M059J (cell line): ENCODE data around the gene PRR5L. TPM values are rescaled to one million over a fixed set of nuclear protein-coding genes. Genes with fewer than 3 reads are reported as not detected.
A peak's percentile ranks its signal among the peaks of the same experiment; 100 is the strongest.

Source experiments
- DNase-seq: peaks from one replicate; pipeline ENCODE4 v3.0.0-alpha.2; 2012; ENCODE audit warnings: low read depth
- total RNA-seq: library from RNA; depleted of rRNA; stranded (reverse); fragments of >200 nt; shearing (Covaris generic); gene quantifications from 2 replicates; pipeline ENCODE4 v1.2.3, GENCODE V29; 2014

The PRR5L gene
- total RNA-seq, 1 experiment from 2014 or later, result 72.9 TPM

DNA sequence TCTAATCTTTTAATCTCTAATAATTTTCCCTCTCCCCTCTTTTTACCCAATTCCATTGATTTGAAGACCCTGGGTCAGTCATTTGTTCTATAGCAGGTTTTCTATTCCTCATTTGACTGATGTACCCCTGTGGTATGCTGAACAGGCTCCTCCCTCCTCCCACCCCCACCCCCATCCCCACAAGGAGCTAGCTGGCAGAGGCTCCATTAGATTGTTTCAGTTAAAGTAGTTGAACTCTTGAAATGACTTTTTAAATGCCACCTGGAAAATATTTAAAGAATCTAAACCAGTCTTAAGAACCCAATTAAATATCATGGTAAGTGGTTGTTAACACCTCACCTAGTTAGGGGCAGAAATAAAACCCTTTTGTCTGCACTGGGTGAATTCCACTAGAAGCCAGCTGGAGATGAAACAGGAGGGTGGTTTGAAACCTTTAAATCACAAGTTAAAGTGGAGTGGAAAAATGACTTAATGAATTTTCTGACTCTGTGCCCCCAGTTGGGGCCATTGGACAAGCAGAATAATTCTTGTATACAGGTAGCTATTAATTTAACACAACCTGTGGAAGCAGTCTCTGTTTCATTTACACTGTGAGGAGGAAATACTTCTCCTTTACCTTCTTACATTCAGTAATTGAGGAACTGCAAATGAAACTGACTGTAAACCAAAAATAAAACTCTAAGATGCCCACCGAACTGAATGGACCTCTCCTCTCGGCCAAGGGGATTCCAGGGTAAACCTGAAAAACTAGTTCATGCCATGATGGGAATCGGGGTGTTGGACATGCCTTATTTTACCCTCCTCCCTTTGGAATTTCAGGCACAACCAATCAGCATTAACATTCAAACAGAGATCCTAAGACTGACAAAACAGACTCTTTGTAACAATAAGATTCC lies 30.7 kb downstream of the PRR5L start:
- no peak for DNase-seq

DNA sequence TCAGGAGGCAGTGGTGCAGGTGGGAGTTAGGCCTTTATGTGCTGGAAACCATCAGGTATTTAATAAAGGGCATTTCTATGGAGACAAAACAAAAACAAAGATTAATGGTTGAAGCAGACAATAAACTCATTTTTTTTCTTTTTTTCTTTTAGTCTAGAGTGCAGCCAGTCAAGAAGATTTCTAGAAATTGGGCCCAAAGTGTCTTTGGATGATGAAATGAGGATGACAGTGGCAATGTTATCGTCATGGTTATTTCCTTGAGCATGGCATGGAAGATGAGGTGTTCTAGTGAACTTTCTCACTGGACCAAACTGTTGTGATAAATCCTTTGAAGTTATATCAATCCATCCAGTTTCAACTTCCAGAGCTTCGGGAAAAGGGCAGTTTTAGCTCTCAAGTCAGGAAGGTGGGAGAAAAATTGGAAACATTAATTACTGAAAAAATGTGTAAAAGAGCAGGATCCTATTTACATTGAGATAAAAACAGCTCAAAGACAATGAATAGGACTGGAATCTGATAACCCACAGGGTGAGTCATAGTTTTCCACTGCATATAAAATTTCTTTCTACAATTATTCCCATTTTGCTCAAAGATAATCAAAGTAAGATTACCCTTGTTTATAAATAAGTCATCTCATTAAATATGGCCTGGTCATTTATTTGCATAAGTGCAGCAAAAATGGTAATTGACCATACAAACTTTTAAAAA lies 33.0 kb downstream of the PRR5L start:
- peak; percentile 75 for DNase-seq

DNA sequence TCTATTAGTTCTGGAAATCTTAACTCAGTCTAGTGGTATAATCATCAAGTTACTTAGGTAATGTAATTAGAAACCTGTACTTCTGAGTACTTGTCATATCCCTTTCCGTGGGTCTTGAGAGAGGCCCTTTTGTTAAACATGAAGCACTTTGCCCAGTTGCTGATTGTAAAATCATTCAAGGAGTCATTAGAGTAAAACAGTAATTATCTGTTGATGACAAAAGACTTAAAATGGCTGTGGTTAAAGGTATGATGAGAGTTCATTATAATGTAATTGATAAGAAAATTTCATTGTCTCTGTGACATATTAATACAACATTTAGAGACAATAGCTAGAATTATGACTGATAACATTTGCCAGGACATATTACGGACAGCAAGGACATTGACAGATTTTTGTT lies 34.3 kb downstream of the PRR5L start:
- no peak for DNase-seq

DNA sequence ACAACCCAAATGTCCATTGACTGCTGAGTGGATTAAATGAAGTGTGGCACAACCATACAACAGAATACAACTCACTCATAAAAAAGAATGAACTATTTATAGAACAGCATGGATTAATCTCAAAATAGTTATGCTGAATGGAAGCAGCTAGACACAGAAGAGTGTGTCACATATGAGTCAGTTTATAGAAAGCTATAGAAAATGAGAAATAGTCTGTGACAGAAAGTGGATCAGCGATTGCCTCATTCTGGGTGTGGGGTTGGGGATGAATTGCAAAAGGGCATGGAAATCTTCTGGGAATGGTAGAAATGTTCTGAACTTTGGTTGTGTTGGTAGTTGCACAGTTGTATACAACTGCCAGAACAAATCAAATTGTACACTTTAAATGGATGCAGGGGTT lies 37.4 kb downstream of the PRR5L start:
- no peak for DNase-seq

DNA sequence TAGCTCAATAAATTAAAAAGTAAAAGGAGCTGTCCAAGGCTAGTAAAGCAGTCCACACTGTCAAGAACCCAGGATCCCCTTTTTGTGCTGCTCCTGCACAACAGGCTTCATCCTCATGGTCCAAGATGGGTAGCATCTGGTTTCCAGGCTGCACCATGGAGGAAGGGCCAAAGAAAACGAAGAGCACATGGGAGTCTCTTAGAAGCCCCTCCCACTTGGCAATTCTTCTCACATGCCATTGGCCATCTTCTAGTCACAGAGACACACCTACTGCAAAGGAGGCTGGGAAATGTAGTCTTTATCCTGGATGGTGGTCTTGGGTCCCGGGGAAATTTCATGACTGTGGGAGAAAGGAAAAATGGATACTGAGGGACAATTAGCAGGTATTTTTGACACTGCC lies 37.8 kb downstream of the PRR5L start:
- DNase-seq, result peak; percentile 56

DNA sequence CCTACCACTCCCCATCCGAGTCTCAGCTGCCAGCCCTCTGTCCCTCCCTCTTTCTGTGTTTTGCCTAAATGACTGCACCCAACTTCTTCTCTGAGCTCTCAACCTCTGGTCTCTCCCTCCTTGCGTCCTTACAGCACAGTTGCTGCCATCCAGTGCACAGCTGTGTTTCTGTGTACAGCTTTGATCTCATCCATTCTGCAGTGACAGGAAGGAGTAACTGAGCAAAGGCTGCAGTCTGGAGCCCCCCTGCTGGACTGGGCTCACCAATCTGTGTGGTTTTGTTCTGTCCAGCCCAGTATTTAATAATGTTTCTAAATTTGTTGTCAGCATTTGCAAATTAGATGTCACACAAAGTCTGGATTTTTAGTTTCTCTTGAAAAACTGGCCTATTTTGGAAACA lies 43.8 kb downstream of the PRR5L start:
- no peak for DNase-seq

DNA sequence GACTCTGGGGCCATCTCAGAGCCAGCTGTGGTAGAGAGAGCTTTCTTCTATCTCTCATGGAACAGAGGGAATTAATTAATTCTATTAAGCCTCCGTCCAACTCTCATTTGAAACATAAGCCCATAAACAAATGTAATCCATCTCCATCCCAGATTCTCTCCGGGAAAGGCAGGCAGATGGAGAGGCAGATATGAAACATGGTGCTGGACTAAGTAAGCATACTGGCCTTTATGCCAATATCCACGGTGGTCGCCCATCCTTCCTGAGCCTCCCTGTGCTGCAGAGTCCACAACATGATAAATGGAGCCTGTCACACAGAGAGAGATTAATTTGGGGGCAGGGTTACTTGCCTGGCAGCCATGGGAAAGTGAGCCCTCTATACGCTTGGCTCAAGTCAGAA lies 44.8 kb downstream of the PRR5L start:
- DNase-seq, result no peak

DNA sequence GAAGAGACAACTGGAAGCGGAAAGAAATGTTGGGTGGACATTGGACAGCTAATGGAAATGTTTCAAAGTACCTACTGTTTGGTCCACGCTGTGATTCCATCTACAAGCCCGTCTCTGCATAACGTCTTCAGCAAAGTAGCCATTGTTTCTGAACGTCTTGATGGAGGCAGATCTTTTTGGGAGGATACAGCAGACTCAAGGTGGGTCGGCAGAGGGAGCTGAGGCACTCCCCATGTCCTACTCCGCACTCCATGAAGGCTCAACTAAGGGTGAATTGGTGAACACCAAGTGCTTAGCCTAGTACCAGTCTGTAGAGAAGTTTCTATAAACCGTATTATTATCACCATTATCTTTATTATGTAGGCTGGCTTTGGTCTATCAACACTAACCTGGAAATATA lies 45.8 kb downstream of the PRR5L start:
- DNase-seq, result no peak

DNA sequence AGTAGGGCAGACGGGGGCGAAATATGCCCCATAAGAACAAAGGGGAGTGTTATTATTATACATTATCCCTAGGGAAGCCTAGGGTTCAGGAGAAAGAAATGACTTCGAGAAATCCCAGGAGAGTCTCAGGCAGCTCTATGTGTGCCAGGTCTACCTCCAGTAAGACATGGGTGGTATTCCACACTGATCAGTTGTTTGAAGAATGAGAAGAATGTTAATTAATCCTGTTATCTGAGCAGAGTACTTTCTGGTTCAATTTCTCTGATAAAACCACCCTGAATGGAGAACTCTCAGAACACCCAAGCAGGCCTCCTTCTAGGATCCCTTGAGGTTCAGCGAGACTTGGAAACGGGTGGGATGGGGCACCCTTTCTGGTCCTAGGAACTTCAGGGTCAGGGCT lies 46.2 kb downstream of the PRR5L start:
- DNase-seq, result no peak

DNA sequence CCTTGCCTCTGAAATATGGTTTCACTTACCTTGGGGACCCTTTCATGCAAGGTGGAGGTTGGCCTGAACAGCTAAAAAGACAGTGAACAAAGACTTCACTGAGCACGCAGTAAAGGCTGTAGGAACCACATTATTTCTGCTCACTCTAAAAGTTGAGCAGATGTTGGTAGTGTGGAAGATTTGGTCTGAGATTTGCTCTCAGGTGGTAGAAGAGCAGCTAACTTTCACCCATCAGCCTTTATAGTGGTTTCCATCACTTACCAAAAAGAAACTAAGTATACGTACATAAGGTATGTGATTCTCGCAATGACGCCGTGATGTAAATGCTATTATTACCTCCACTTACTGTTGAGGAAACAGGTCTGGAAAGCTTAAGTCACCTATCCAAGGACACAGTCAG lies 47.3 kb downstream of the PRR5L start:
- DNase-seq, result no peak

DNA sequence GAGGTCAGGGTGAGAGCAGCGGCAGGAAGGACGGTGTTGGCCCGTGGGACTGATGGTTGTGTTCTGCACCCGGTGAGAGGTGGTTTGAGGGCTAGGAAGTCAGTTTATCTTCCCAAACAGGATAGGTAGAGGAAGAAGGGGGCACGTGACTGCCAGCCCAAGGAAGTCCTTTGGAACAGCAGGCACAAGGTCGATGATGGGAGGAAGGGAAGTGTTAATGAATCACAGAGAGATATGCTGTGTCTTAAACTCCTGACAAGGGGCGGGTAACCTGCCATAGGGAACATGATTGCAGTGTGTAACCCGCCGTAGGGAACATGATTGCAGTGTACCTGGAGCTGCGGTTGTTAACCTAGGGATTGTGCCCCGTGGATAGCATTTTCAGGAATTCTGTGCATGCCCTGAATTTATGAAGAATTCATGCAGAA lies 49.0 kb downstream of the PRR5L start:
- no peak for DNase-seq

DNA sequence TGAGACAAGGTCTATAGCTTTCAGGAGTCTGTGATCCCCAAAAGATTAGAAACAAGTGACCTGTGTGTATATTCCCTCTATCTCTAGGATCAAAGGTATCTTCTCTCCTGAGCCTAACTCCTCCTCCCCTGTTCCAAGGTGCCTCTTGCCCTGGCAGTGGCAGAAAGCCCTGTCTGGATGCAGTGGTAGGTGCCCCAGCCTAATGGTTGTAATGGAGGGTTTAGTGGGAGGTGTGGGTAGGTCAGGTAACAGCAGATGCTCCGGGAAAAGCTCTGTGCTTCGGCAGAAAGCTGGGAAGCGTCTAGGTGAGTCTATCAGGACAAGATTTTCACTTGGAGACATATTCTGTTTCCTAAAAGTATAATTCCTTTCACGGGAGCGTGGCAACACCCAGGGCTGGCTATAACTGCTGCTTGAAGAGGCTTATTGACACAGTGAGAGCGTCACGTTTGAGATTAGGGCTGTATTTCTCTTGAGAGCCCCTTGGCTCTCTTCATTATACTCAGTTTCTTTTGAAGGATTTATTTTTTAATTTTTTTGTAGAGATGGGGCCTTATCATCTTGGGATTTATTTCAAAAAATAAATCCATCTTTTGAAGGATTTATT lies 49.5 kb downstream of the PRR5L start:
- DNase-seq, result no peak

DNA sequence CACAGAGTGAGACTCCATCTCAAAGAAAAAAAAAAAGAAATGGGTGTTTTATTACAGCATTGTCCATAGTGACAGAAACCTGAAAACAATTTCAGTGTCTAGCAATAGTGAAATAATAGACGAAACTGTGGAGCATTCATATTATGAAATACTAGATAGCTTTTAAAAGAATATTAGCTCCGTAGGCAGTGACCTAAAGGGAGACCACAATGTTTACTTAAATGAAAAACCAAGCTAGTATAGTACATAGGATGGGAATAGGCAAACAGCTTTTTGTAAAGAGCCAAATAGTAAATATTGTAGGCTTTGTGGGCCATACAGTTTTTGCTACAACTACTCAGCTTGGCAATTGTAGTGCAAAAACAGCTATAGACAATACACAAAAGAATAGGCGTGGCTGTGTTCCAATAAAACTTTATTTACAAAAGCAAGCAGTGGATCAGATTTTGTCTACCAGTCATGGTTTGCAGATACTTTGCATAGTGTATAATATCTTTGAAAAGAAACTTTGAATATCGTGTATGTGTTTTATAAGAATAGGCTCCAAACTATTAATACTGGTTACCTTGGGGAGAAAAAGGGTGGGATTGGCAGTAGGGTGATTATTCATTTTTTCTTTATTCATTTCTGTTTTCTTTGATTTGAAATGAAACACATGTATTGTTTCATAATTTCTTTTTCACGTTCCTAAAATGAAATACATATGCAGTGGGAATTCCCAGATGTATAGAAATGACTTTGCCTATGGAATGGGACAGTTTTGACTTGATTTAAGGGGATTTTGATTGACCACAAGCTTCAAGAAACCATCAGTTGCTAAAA lies 50.7 kb downstream of the PRR5L start:
- DNase-seq, result no peak

DNA sequence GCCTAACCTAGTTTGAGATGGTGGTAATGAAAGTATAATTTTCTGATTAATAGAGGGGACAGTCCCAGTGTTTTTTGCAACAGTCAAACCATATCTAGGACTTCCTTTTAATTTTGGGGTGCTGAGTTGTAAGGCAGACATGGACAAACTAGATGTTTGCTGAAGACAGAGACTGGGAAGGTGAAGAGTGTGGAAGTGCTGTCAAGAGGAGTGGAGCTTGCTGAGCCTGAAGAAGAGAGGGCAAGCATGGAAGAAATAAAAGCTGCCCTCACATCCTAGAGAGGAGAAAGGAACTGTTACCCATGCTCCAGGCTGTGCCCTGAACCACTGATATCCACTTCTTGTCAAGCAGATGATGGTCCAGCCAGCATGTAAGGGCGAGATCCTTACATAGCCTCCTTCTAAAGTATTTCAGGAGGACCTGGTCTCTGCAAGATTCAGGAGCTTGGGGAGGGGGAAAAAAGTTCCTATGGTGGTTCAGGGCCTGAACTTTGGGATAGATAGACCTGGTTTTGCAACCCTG lies 51.4 kb downstream of the PRR5L start:
- DNase-seq, result no peak

DNA sequence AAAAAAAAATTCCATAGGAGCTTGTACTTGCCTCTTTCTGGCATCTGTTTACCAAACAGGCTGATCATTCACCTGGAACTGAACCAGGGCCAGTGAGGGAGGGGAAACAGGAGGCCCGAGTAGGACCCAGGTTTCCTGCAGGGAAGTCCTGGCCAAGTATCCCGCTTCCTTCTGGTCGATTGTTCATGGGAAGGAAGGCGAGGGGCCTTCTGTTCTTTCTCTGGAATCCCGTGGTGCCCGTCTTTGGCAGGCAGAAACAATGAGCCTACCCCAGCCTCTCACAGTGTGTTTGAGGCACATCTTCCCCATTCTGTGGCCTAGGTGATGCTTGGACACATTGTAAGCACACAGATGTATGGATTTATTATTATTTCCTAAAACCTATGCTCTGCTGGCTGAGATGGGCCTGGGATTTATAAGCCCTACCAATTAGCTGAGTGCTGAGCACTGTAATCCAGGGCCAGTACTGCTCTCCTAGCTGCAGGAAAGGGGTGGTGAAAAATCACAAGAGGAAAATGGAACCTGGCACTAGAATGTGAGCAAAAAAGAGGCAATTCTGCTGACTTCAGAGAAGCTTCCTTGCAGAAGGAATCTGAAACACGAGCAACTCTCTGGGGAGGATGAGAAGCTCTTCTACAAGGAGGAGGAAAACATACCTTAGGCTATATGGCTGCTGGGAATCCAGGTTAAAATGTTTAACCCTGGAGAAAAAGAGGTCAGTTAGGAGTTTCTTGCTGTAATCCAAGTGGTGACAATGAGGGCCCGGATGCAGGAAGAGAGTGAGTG lies 53.5 kb downstream of the PRR5L start:
- no peak for DNase-seq

DNA sequence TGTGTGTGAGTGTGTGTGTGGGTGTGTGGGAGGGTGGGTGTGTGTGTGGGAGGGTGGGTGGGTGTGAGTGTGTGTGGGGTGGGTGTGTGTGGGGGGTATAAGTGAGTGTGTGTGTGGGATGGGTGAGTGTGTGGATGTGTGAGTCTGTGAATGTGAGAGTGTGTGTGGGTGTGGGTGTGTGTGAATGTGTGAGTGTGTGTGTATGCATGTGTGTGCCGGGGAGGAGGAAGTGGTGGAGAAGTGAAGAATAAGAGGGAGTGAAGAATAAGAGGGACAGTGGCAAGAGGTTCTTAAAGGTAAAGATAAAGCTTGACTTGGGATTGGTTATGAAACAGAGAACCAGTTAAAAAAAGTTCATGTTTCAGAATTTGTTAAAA lies 54.0 kb downstream of the PRR5L start:
- no peak for DNase-seq

DNA sequence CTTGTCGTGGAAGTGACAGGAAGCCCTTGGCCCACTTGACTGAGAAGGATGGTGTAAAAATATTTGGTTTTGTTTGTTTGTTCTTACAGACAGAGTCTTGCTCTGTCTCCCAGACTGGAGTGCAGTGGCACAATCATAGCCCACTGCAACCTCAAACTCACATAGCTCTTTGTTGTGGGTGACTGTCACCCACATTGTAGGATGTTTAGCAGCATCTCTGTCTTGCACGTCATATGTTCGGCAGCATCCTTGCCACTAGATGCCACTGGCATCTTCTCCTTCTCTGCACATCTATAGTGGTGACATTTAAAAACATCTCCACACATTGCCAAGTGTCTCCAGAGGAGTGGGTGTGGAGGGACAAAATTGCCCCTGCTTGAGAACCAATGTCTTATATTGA lies 56.8 kb downstream of the PRR5L start:
- DNase-seq, result no peak

DNA sequence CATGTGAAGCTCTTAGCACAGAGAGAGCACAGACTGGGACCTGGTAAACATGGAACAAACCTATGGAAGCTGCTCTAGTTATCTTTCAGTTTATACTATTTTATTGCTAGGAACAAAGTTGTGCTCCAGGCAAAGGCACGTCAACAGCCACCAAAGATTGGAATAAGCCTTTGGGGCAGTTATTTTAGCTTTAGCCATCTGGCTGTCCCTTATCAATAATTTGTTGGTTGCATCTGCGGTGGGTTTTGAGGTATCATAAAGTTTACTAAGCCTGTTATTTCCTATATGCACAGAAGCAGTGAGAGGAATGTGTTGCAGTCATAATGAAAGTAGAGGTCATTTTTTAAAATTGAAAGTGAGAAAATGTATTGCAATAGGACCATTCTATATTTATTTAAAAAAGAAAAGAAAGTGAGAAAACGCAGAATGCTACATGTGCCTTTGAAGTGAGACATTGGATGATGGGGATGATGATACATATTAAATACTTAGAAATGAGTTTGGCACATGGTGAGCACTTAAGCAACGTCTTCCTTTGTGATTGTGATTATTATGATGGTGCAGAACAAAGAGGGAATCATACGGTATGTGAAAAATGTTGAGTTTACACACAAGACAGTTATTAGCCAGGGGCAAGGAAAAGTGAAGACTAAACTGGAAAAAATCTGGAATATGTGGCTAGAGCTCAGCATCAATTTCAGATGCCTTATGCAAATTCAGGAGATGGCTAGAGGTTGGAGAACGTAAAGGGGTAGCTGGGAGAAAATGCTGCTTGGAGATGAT lies 58.3 kb downstream of the PRR5L start:
- peak; percentile 94 for DNase-seq

DNA sequence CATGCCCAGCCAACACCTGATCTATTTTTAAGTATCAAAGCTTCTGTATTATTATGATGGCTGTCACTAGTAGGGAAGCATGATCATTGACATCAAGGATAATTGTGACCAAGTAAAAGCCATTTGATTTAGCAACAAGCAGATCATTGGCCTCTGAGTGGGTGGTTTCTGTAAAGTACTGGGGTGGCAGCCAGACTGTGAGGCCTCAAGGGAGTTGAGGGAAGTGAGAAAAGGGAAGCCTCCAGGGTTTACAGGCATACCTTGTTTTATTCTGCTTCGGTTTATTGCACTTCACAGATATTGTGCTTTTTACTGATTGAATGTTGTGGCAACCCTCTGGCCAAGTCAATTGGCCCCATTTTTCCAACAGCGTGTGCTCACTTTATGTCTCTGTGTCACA lies 60.1 kb downstream of the PRR5L start:
- DNase-seq, result peak; percentile 39

DNA sequence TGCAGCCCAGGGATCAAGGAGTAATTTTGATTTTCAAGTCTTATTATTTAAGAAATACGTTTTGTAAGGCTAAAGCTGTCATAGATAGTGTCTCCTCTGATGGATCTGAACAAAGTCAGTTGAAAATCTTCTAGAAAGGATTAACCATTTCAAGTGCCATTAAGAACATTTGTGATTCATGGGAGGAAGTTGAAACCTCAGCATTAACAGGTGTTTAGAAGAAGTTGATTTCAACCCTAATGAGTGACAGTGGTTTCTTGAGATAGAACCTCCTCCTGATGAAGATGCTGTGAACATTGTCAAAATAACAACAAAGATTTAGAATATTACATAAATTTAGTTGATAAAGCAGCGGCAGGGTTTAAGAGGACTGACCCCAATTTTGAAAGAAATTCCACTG lies 61.7 kb downstream of the PRR5L start:
- DNase-seq, result no peak
